ENCODE measurements around the gene SLC26A2.

SLC26A2 gene

DNA sequence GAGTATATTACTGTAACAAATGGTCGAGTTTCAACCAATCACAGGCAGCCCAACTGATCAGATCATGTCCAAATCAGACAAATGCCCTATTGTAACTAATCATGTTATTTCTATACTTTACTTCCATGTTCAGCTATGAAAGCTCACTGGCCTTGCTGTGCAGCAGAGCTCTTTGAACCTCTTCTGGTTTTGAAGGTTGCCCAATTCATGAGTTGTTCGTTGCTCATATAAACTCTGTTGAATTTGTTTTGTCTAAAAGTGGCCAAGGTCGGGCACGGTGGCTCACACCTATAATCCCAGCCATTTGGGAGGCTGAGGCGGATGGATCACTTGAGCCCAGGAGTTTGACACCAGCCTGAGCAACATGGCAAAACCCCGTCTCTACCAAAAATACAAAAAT lies 37.6 kb upstream of the SLC26A2 start:
- TF ChIP-seq ZNF549 (tag by site-specific recombination; IDR thresholded peaks at IDR 0.05) (peak; percentile 89), GLI2 (tag by site-specific recombination; IDR thresholded peaks at IDR 0.05; ENCODE audit: borderline replicate concordance, low read depth) (no peak)
- Histone ChIP-seq H3K36me3 (ENCODE audit: control insufficient read depth in 2 of 2, insufficient read depth in 1 of 2, low read length in 2 of 2) (no peaks in the 10 kb centered on the region), H3K27ac (ENCODE audit: extremely low read depth, low read depth, low read length) (no peak overlapping the region), H3K4me1 (ENCODE audit: control insufficient read depth, insufficient read depth, low read length) (no peaks in the 10 kb centered on the region), H3K9me3 (ENCODE audit: control insufficient read depth, insufficient read depth, low read depth, low read length) (no peaks in the 10 kb centered on the region), H3K4me3 (ENCODE audit: low read depth, low read length) (no peak overlapping the region)
- CTCF ChIA-PET = interaction anchor here (1.2 to 2.1 kb wide), 3 partner anchors 17 to 85 kb away, joined by 3 to 8 read pairs (median 3); no protein-coding TSS in a partner anchor
- POLR2A ChIA-PET = no interaction called here

DNA sequence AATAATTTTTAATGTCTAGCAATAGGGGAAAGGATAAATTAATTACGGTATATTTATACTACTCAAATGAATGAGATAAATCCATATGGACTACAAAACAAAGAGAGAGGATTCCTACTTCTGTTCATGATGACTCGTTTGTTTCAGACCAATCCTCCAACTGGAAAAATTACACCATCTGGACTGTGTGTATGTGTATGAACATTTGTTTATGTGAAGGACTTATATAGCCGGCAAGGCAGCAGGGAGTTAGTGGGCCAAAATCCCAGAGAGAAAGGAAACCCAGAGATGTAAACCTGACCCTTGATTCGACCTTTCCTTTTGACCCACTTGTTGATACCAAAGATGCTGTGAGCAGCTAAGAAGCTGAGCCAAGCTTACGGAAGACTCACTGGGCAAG lies 36.1 kb upstream of the SLC26A2 start:
- no peak overlapping the region for H3K4me3 ChIP-seq (ENCODE audit: low read depth, low read length)
- CTCF ChIA-PET = interaction anchor here (0.9 to 2.1 kb wide), 3 partner anchors 34 to 82 kb away, joined by 3 to 8 read pairs (median 4); no protein-coding TSS in a partner anchor
- POLR2A ChIA-PET = no interaction called here
- H3K36me3 ChIP-seq (ENCODE audit: control insufficient read depth in 2 of 2, insufficient read depth in 1 of 2, low read length in 2 of 2) = no peaks in the 10 kb centered on the region
- no peaks in the 10 kb centered on the region for H3K4me1 ChIP-seq (ENCODE audit: control insufficient read depth, insufficient read depth, low read length)
- H3K9me3 ChIP-seq (ENCODE audit: control insufficient read depth, insufficient read depth, low read depth, low read length) = no peaks in the 10 kb centered on the region
- H3K27ac ChIP-seq (ENCODE audit: extremely low read depth, low read depth, low read length) = no peak overlapping the region
- TF ChIP-seq SCRT2 (tag by site-specific recombination; IDR thresholded peaks at IDR 0.05) (peak; percentile 56; the same call in 1 of the 2 replicates), ZNF133 (tag by site-specific recombination; IDR thresholded peaks at IDR 0.05) (no peak)

DNA sequence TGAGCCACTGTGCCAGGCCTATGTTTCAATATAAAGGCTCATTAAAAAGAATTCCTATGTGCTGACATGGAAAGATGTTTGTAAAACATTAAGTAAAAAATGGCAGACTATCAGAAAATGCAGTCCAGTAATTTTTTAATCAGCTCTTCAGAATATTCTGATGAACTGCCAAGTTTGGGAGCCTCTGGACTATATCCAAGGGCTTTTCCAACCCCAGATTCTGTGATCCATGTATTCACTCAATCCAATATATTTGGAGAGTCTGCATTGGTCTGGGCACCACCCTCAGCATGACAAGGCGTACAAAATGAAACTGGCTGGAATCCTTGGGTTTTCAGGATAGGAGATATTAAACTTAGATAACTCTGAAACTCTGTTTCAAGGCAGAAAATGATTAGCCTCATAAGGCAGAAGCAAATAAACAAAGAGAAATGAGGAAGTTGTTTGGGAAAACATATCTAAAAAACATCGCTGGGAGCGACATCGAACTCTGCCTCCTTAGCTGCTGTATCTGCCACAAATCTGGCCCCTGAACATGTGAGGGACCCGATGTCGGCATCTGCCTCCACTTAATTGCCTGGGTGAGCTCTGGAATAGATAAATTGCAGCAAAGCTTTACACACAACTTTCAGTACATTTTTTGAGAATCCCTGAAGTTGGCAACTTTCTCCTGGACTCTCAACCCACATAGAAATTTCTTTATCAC lies 30.4 kb upstream of the SLC26A2 start:
- ChIA-PET CTCF (interaction anchor here (0.6 to 1.5 kb wide), 2 partner anchors 101 to 257 kb away, joined by 4 to 7 read pairs; no protein-coding TSS in a partner anchor), POLR2A (no interaction called here)

DNA sequence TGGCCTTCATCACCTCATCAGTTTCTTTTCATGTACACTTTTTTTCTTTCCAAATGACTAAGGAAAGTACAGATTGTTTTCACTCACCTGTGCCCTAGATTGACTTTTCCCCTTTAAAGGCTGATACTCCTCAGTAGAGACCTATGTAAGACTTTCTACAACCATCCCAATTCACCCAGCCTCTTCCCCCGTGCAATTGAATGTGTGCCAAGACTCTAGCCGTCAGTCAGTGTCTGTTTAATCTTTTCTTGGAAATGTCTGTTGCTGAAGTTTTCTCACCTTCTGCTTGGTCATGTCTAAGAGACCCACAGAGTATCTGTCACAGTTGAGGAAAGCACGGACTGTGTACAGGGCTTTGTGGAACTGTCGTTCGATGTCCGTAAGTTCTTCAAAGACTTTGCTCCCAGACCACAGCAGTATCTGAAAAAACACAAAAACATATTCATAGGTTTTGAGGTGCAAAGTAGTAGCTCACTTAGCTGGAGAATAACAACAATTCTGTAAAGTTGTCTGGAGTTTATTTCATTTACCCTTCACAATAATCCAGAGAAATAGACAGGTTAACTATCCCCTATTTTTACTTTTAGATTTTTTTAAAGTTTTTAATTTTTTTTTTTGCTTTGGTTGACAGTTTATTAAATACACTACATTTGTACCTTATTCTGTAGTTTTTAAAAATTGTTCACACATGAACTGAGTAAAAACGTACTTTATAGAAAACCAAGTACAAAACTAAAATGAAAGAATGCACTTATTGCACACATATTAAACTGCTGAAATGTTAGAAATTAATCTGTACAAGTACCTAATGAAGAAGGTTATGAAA lies 29.6 kb upstream of the SLC26A2 start:
- no peaks in the 10 kb centered on the region for H3K9me3 ChIP-seq (ENCODE audit: control insufficient read depth, insufficient read depth, low read depth, low read length)
- TF ChIP-seq, protein P1, sequence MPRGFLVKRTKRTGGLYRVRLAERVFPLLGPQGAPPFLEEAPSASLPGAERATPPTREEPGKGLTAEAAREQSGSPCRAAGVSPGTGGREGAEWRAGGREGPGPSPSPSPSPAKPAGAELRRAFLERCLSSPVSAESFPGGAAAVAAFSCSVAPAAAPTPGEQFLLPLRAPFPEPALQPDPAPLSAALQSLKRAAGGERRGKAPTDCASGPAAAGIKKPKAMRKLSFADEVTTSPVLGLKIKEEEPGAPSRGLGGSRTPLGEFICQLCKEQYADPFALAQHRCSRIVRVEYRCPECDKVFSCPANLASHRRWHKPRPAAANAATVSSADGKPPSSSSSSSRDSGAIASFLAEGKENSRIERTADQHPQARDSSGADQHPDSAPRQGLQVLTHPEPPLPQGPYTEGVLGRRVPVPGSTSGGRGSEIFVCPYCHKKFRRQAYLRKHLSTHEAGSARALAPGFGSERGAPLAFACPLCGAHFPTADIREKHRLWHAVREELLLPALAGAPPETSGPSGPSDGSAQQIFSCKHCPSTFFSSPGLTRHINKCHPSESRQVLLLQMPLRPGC (tag by site-specific recombination; IDR thresholded peaks at IDR 0.05) = no peak
- TF ChIP-seq ZNF664 (tag by site-specific recombination; IDR thresholded peaks at IDR 0.05) (peak; percentile 70), ZNF223 (tag by site-specific recombination; IDR thresholded peaks at IDR 0.05) (no peak), ZNF366 (tag by site-specific recombination; conservative IDR thresholded peaks at IDR 0.05) (no peak), PRDM1 (tag by site-specific recombination; IDR thresholded peaks at IDR 0.05) (peak; percentile 52; the same call in 1 of the 2 replicates), EGR2 (tag by site-specific recombination; IDR thresholded peaks at IDR 0.05; ENCODE audit: low read depth) (no peak), MEIS1 (CRISPR knock-in tag; IDR thresholded peaks at IDR 0.05; ENCODE audit: borderline replicate concordance) (no peak), SP2 (tag by site-specific recombination; IDR thresholded peaks at IDR 0.05) (no peak), BCL11B (tag by site-specific recombination; IDR thresholded peaks at IDR 0.05; ENCODE audit: low read depth) (no peak), ZNF341 (tag by site-specific recombination; IDR thresholded peaks at IDR 0.05; ENCODE audit: low read depth) (no peak)
- TF ChIP-seq, protein P2, sequence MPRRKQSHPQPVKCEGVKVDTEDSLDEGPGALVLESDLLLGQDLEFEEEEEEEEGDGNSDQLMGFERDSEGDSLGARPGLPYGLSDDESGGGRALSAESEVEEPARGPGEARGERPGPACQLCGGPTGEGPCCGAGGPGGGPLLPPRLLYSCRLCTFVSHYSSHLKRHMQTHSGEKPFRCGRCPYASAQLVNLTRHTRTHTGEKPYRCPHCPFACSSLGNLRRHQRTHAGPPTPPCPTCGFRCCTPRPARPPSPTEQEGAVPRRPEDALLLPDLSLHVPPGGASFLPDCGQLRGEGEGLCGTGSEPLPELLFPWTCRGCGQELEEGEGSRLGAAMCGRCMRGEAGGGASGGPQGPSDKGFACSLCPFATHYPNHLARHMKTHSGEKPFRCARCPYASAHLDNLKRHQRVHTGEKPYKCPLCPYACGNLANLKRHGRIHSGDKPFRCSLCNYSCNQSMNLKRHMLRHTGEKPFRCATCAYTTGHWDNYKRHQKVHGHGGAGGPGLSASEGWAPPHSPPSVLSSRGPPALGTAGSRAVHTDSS (tag by site-specific recombination; IDR thresholded peaks at IDR 0.05) = no peak
- TF ChIP-seq, protein P3, sequence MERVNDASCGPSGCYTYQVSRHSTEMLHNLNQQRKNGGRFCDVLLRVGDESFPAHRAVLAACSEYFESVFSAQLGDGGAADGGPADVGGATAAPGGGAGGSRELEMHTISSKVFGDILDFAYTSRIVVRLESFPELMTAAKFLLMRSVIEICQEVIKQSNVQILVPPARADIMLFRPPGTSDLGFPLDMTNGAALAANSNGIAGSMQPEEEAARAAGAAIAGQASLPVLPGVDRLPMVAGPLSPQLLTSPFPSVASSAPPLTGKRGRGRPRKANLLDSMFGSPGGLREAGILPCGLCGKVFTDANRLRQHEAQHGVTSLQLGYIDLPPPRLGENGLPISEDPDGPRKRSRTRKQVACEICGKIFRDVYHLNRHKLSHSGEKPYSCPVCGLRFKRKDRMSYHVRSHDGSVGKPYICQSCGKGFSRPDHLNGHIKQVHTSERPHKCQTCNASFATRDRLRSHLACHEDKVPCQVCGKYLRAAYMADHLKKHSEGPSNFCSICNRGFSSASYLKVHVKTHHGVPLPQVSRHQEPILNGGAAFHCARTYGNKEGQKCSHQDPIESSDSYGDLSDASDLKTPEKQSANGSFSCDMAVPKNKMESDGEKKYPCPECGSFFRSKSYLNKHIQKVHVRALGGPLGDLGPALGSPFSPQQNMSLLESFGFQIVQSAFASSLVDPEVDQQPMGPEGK (tag by site-specific recombination; IDR thresholded peaks at IDR 0.05) = no peak
- ChIA-PET CTCF (interaction anchor here (1.5 kb wide), 1 partner anchor 101 kb away, joined by 7 read pairs; no protein-coding TSS in a partner anchor), POLR2A (no interaction called here)
- H3K4me1 ChIP-seq (ENCODE audit: control insufficient read depth, insufficient read depth, low read length) = no peaks in the 10 kb centered on the region
- no peak overlapping the region for H3K27ac ChIP-seq (ENCODE audit: extremely low read depth, low read depth, low read length)
- no peak overlapping the region for H3K4me3 ChIP-seq (ENCODE audit: low read depth, low read length)
- H3K36me3 ChIP-seq (ENCODE audit: control insufficient read depth in 2 of 2, insufficient read depth in 1 of 2, low read length in 2 of 2) = no peaks in the 10 kb centered on the region

More for the DNA sequence above, 30.4 kb upstream of the SLC26A2 start:
- H3K36me3 ChIP-seq (ENCODE audit: control insufficient read depth in 2 of 2, insufficient read depth in 1 of 2, low read length in 2 of 2) = no peaks in the 10 kb centered on the region
- H3K9me3 ChIP-seq (ENCODE audit: control insufficient read depth, insufficient read depth, low read depth, low read length) = no peaks in the 10 kb centered on the region
- no peak overlapping the region for H3K4me3 ChIP-seq (ENCODE audit: low read depth, low read length)
- no peak overlapping the region for H3K27ac ChIP-seq (ENCODE audit: extremely low read depth, low read depth, low read length)
- TF ChIP-seq KLF8 (tag by site-specific recombination; IDR thresholded peaks at IDR 0.05) = no peak
- TF ChIP-seq, protein P4, sequence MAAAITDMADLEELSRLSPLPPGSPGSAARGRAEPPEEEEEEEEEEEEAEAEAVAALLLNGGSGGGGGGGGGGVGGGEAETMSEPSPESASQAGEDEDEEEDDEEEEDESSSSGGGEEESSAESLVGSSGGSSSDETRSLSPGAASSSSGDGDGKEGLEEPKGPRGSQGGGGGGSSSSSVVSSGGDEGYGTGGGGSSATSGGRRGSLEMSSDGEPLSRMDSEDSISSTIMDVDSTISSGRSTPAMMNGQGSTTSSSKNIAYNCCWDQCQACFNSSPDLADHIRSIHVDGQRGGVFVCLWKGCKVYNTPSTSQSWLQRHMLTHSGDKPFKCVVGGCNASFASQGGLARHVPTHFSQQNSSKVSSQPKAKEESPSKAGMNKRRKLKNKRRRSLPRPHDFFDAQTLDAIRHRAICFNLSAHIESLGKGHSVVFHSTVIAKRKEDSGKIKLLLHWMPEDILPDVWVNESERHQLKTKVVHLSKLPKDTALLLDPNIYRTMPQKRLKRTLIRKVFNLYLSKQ (tag by site-specific recombination; IDR thresholded peaks at IDR 0.05; ENCODE audit: borderline replicate concordance) = no peak
- TF ChIP-seq SALL2 (tag by site-specific recombination; IDR thresholded peaks at IDR 0.05; ENCODE audit: borderline replicate concordance) = no peak
- 0 out of 2 replicates have a peak, but pooled peaks have one; percentile 17 for TF ChIP-seq ZBTB17 (tag by site-specific recombination; IDR thresholded peaks at IDR 0.05)
- H3K4me1 ChIP-seq (ENCODE audit: control insufficient read depth, insufficient read depth, low read length) = no peaks in the 10 kb centered on the region

All from HEK293 (cell line).